ENCODE data around the gene MFAP2. TPM values are rescaled to one million over a fixed set of nuclear protein-coding genes. Genes with fewer than 3 reads are reported as not detected.

Gene MFAP2
- total RNA-seq, 1 experiment from 2014 or later: 202 TPM

- Histone ChIP-seq H3K36me3 (replicated peaks; ENCODE audit: control insufficient read depth, insufficient read depth, low read length) (peaks cover 20% of the 10 kb centered on the region), H3K4me3 (ENCODE audit: insufficient read depth, low read depth, low read length) (no peak overlapping the region), H3K27me3 (ENCODE audit: control insufficient read depth, insufficient read depth, low read length) (no peaks in the 10 kb centered on the region)
- peak; percentile 54 for DNase-seq
Measured at GRCh38 chr1:16927256-16927655, 53.2 kb downstream of the MFAP2 start.

GRCh38 chr1:16926491-16927073 lies 53.8 kb downstream of the MFAP2 start:
- peaks cover 18% of the 10 kb centered on the region for H3K36me3 ChIP-seq (replicated peaks; ENCODE audit: control insufficient read depth, insufficient read depth, low read length)
- H3K4me3 ChIP-seq (ENCODE audit: insufficient read depth, low read depth, low read length): no peak overlapping the region
- H3K27me3 ChIP-seq (ENCODE audit: control insufficient read depth, insufficient read depth, low read length): no peaks in the 10 kb centered on the region
- DNase-seq: no peak

GRCh38 chr1:16925635-16926490 lies 54.6 kb downstream of the MFAP2 start:
- no peaks in the 10 kb centered on the region for H3K27me3 ChIP-seq (ENCODE audit: control insufficient read depth, insufficient read depth, low read length)
- peaks cover 13% of the 10 kb centered on the region for H3K36me3 ChIP-seq (replicated peaks; ENCODE audit: control insufficient read depth, insufficient read depth, low read length)
- H3K4me3 ChIP-seq (ENCODE audit: insufficient read depth, low read depth, low read length): no peak overlapping the region
- peak; percentile 79 for DNase-seq

GRCh38 chr1:16924919-16925477 lies 55.4 kb downstream of the MFAP2 start:
- no peaks in the 10 kb centered on the region for H3K27me3 ChIP-seq (ENCODE audit: control insufficient read depth, insufficient read depth, low read length)
- peak; percentile 90 for DNase-seq
- no peak overlapping the region for H3K4me3 ChIP-seq (ENCODE audit: insufficient read depth, low read depth, low read length)
- peaks cover 10% of the 10 kb centered on the region for H3K36me3 ChIP-seq (replicated peaks; ENCODE audit: control insufficient read depth, insufficient read depth, low read length)

Other genes with a start within 250 kb of the MFAP2 start
- under 0.01 TPM in 2 replicates for gene RNU1-4, start 240.1 kb downstream of the MFAP2 start, total RNA-seq (2014; rRNA removed; shearing (Covaris generic))
- under 0.01 TPM in 2 replicates for gene RNU1-2, start 84.6 kb downstream of the MFAP2 start, total RNA-seq (2014; rRNA removed; shearing (Covaris generic))
- 59.5 and 92.3 TPM in 2 replicates for gene CROCC, start 58.7 kb downstream of the MFAP2 start, total RNA-seq (2014; rRNA removed; shearing (Covaris generic))
- gene ATP13A2, start 31.3 kb upstream of the MFAP2 start, total RNA-seq (2014; rRNA removed; shearing (Covaris generic)): 128 and 162 TPM in 2 replicates
- gene SDHB, start 73.4 kb upstream of the MFAP2 start, total RNA-seq (2014; rRNA removed; shearing (Covaris generic)): 225 and 238 TPM in 2 replicates
- gene PADI2, start 138.8 kb upstream of the MFAP2 start, total RNA-seq (2014; rRNA removed; shearing (Covaris generic)): 2.0 and 2.1 TPM in 2 replicates
- 0.07 and 0.45 TPM in 2 replicates for gene PADI1, start 224.5 kb upstream of the MFAP2 start, total RNA-seq (2014; rRNA removed; shearing (Covaris generic))

Data from H7 (cell line).